Skeletal muscle tissue (tissue), 4 donors: ENCODE results near the gene DSG3. TPM values are rescaled to one million over a fixed set of nuclear protein-coding genes. Genes with fewer than 3 reads are reported as not detected.

ENCODE experiments used
- H3K27ac ChIP-seq: one replicate; pipeline ENCODE4 v1.7.0; 2013; ENCODE audit warnings: mild to moderate bottlenecking, low read depth, low read length, inconsistent platforms
- H3K27me3 ChIP-seq, 3 donors: one replicate each; pipeline ENCODE4 v1.7.0; 2013; ENCODE audit warnings: low read length in 3 of 3; ENCODE audit not compliant: control insufficient read depth in 3 of 3, insufficient read depth in 3 of 3
- H3K36me3 ChIP-seq, 3 donors: one replicate each; pipeline ENCODE4 v1.7.0; 2013; ENCODE audit warnings: low read length in 3 of 3; ENCODE audit not compliant: control insufficient read depth in 3 of 3, insufficient read depth in 3 of 3
- H3K4me1 ChIP-seq, 3 donors: one replicate each; pipeline ENCODE4 v1.7.0; 2013; ENCODE audit warnings: low read length in 3 of 3, mild to moderate bottlenecking in 3 of 3; ENCODE audit not compliant: control insufficient read depth in 3 of 3, insufficient read depth in 3 of 3
- H3K4me3 ChIP-seq, 3 donors: one replicate each; pipeline ENCODE4 v1.7.0; 2013; ENCODE audit warnings: low read length in 3 of 3
- H3K9ac ChIP-seq, 3 donors: one replicate each; pipeline ENCODE4 v1.7.0; 2013; ENCODE audit warnings: low read length in 3 of 3, mild to moderate bottlenecking in 3 of 3, moderate library complexity in 2 of 3, low read depth in 1 of 3
- H3K9me3 ChIP-seq, 3 donors: one replicate each; pipeline ENCODE4 v1.7.0; 2013; ENCODE audit warnings: low read length in 3 of 3; ENCODE audit not compliant: control insufficient read depth in 3 of 3
- total RNA-seq: library from RNA; depleted of rRNA; stranded (reverse); fragments of >200 nt; gene quantifications from one replicate; pipeline ENCODE4 v1.2.3, GENCODE V29; 2014
- donor health status: Osteomylitis.

Gene DSG3
- total RNA-seq, 1 donor from 2014 or later = not detected

DNA sequence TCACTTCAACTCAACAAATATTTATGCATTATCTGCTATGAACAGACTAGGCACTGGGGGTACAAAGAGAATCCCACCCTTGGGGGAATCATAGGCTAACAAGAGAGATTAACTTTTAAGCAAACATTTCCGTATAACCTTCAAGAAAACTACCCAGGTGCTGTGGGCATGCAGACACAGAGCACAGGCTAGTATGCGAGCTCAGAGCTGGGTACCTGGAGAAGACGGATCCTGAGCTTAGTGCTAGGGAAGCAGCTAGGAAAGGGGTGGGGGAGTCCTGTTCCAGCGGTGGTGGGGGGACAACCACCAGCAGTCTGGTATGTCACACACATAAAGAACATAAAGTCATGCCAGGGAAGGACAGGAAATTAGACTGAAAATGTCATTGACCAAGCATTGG, 17.5 kb upstream of the DSG3 start:
- Histone ChIP-seq H3K4me3 (no peak overlapping the region), H3K27me3 (no peaks in the 10 kb centered on the region), H3K4me1 (no peaks in the 10 kb centered on the region), H3K27ac (no peak overlapping the region), H3K9ac (no peak overlapping the region), H3K9me3 (no peaks in the 10 kb centered on the region), H3K36me3 (no peaks in the 10 kb centered on the region)

DNA sequence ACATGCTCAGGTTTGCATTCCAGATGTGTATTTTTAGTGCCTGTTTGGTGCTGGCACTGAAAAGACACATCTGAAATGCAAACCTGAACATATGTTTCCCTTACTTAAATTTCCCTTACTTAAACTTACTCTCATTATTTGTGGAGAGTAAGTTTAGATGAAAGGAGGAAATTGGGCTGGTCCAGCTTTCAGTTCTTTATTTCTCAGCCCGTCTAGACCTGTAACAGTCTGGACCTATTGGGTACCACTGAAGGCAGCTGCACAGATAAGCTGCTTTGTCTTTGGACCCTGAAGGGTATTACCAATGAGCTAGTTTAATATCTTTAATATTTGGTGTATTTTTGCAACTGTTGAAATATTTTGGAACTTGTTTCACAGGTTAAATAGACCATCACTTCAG, 17.0 kb upstream of the DSG3 start:
- no peak overlapping the region for H3K9ac ChIP-seq
- no peak overlapping the region for H3K27ac ChIP-seq

DNA sequence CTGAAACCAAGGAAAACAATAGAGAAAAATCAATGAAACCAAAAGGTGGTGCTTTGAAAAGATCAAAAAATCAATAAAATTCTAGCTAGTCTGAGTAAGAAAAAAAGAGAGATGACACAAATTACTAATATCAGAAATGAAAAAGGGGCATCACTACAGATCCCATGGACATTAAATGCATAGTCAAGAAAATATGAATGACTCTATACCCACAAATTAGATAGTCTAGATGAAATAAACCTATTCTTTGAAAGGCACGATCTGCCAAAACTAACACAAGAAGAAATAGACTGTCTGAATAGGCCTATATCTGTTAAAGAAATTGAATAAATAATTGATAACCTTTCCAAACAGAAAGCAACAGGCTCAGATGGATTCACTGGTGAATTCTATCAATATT, 15.2 kb upstream of the DSG3 start:
- H3K4me1 ChIP-seq = no peaks in the 10 kb centered on the region
- no peak overlapping the region for H3K27ac ChIP-seq
- no peaks in the 10 kb centered on the region for H3K27me3 ChIP-seq
- H3K36me3 ChIP-seq = no peaks in the 10 kb centered on the region
- no peaks in the 10 kb centered on the region for H3K9me3 ChIP-seq
- no peak overlapping the region for H3K9ac ChIP-seq
- H3K4me3 ChIP-seq = no peak overlapping the region

More for the DNA sequence above, 17.0 kb upstream of the DSG3 start:
- H3K27me3 ChIP-seq = no peaks in the 10 kb centered on the region
- no peaks in the 10 kb centered on the region for H3K9me3 ChIP-seq
- no peaks in the 10 kb centered on the region for H3K36me3 ChIP-seq
- no peaks in the 10 kb centered on the region for H3K4me1 ChIP-seq
- H3K4me3 ChIP-seq = no peak overlapping the region

DNA sequence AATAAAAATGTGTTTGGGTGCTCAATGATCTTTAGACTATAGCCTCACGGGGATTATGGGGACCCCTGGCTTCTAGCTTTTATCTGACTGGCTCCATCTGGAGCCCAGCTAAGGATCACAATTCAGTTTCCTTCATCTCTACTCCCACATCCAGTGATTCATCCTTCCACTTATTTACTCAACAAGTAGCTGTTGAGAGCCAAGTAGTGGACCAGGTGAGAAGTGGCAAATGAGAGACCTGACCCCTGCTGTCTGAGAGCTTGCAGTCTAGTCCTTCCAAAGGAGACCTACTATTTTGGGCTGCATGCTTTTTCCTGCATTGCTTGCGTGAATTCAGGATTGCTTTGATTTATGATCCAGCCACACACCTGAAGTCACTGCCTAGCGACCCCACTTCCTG, 10.7 kb upstream of the DSG3 start:
- Histone ChIP-seq H3K27me3 (peaks cover 0 to 2% (median 0%) of the 10 kb centered on the region in 3 donors), H3K9ac (no peak overlapping the region), H3K9me3 (no peaks in the 10 kb centered on the region), H3K36me3 (no peaks in the 10 kb centered on the region), H3K4me1 (no peaks in the 10 kb centered on the region), H3K27ac (no peak overlapping the region), H3K4me3 (no peak overlapping the region)

DNA sequence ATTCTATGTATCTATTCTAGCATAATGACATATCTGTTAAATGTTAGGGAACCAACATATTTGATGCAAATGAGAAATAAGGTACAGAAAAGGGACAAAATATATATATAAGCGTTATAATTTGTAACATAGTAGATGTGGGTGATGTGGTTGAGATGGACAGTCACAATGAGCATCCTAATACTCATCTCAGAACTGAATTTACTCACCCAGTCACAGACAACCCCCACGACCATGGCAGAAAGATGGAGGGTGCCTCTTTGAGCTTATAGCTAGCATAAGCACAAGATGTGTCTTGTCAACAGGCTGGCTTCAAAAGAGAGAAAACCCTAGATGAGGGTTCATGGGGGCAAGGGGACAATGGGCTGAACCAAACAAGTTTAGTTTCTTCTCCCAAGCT, 9.1 kb upstream of the DSG3 start:
- H3K27ac ChIP-seq = no peak overlapping the region
- H3K4me3 ChIP-seq = no peak overlapping the region
- H3K27me3 ChIP-seq = peaks cover 0 to 2% (median 0%) of the 10 kb centered on the region in 3 donors
- H3K36me3 ChIP-seq = no peaks in the 10 kb centered on the region
- no peaks in the 10 kb centered on the region for H3K4me1 ChIP-seq
- no peak overlapping the region for H3K9ac ChIP-seq
- H3K9me3 ChIP-seq = no peaks in the 10 kb centered on the region

DNA sequence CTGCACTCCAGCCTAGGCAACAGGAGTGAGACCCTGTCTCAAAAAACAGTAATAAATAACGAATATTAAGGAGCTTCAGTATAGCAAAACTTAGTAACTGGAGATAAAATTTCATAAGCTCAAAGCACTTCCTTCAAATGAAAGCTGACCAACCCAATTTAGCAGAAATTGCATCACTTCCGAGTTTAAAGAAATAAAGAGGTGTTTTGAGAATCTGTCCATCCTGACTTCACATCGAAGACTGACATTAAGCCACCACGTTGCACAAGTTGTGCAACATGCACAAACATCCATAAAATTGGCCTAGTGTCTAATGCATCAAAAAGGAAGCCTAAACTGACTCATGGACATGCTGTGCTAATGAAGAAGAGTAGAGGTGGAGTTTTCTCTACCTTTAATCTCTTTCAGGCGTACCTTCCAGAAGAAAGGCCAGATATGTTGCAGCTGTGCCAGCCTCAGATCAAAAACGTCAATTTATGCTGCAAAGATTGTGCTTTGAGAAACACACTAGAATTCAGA, 7.7 kb upstream of the DSG3 start:
- H3K9ac ChIP-seq = no peak overlapping the region
- H3K4me1 ChIP-seq = no peaks in the 10 kb centered on the region
- H3K27me3 ChIP-seq = peaks cover 0 to 2% (median 0%) of the 10 kb centered on the region in 3 donors
- no peaks in the 10 kb centered on the region for H3K9me3 ChIP-seq
- no peaks in the 10 kb centered on the region for H3K36me3 ChIP-seq
- no peak overlapping the region for H3K27ac ChIP-seq
- no peak overlapping the region for H3K4me3 ChIP-seq

DNA sequence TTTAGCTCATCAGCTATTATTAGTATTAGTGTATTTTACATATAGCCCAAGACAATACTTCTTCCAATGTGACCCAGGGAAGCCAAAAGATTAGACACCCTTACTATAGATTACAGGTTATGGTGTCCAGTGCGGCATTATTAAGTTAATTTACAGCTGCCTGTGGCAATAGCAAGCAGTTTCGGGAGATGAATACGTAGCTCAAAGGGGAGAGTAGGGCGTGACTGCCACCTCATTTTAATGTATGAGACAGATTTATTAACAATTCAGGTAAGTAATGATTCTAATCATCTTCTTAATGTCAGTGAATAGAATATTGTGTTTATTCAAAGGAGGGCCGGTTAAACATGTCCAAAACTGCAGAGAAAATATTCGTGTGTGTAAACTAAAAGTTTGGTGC, 6.8 kb upstream of the DSG3 start:
- Histone ChIP-seq H3K36me3 (no peaks in the 10 kb centered on the region), H3K4me1 (no peaks in the 10 kb centered on the region), H3K27me3 (peaks cover 0 to 2% (median 0%) of the 10 kb centered on the region in 3 donors), H3K27ac (no peak overlapping the region), H3K9ac (no peak overlapping the region), H3K9me3 (no peaks in the 10 kb centered on the region), H3K4me3 (no peak overlapping the region)

DNA sequence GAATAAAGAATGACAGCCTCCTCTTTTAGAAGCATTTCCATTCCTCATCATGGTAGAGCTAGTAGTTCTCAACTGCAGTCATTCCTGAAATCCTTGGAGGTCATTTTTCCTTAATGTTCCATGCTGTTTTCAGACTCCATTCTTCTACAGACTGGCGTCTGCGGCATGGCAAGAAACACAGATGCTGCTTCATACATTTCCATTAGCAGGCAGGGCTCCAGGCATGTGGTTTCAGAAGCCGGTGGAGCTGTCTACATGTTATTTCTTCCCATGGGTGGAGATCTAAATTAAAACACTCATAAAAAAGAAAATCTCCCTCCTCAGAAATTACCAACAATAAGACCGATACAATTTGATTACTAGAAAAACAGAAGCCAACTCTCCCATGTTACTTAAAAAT, 6.0 kb upstream of the DSG3 start:
- Histone ChIP-seq H3K9me3 (no peaks in the 10 kb centered on the region), H3K27me3 (peaks cover 0 to 2% (median 0%) of the 10 kb centered on the region in 3 donors), H3K4me3 (no peak overlapping the region), H3K27ac (no peak overlapping the region), H3K36me3 (no peaks in the 10 kb centered on the region), H3K4me1 (no peaks in the 10 kb centered on the region), H3K9ac (no peak overlapping the region)

DNA sequence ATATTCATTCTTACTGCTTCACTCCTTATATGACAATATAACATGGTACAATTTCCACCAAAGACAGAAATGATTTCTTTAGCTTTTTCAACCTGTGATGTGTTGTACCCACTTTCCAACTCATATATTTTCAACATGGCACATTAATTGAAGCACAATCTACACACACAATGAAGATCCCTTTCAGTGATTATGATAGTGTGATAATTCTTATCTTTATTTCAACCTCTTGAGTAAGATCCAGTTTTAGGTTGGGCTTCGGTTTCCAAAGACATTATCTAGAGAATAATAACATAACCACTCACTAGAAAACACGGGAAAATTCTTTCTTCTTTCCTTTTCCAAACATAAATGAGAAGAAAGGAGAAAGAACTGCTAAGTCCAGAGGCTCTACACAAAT, 3.4 kb upstream of the DSG3 start:
- no peaks in the 10 kb centered on the region for H3K36me3 ChIP-seq
- H3K9ac ChIP-seq = no peak overlapping the region
- no peaks in the 10 kb centered on the region for H3K9me3 ChIP-seq
- no peak overlapping the region for H3K4me3 ChIP-seq
- H3K27me3 ChIP-seq = peaks cover 0 to 2% (median 0%) of the 10 kb centered on the region in 3 donors
- no peaks in the 10 kb centered on the region for H3K4me1 ChIP-seq
- H3K27ac ChIP-seq = no peak overlapping the region

DNA sequence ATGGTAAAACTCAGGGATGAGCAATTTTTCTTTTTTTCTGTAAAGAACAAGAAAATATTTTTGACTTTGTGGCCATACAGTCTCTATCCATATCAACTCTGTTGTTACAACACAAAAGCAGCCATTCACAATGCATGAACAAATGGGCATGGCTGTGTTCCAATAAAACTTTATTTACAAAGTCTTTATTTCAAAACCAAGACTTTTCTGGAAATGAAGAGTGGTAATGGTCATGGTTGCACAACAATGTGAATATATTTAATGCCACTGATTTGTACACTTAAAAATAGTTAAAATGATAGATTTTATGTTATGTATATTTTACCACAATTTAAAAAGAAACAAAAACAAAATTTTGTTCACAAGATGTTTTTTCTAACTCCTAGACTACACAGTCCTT, 1.6 kb upstream of the DSG3 start:
- H3K27ac ChIP-seq = no peak overlapping the region
- H3K4me1 ChIP-seq = no peaks in the 10 kb centered on the region
- H3K27me3 ChIP-seq = no peaks in the 10 kb centered on the region
- H3K9me3 ChIP-seq = no peaks in the 10 kb centered on the region
- no peak overlapping the region for H3K4me3 ChIP-seq
- no peak overlapping the region for H3K9ac ChIP-seq
- H3K36me3 ChIP-seq = no peaks in the 10 kb centered on the region

DNA sequence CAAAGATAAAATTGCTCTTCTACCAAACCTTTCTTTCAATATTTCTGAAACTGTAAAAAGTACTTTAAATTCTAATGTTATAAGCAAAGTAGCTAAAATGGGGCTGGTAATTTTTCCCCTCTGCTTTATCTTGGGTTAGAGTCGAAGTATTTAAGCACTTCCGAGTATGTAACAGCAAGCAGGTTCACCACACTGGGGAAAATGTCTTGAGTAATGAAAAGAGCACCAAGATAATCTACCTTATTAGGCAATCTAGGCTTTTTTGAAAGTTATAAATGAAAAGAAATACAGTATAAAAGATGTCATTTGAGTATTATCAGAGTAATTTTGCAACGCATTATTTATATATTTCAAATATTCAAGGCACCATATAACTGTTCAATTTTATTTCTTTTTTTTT, 687 bp upstream of the DSG3 start:
- Histone ChIP-seq H3K27ac (no peak overlapping the region), H3K9ac (no peak overlapping the region), H3K36me3 (no peaks in the 10 kb centered on the region), H3K4me1 (no peaks in the 10 kb centered on the region), H3K4me3 (no peak overlapping the region), H3K9me3 (no peaks in the 10 kb centered on the region), H3K27me3 (no peaks in the 10 kb centered on the region)
